GM12878 (cell line): Measurements from ENCODE around the gene SLCO3A1.

Source experiments
- BCL11A ChIP-seq: IDR thresholded peaks from 2 replicates; pipeline ENCODE4 v1.6.1; 2011; ENCODE audit warnings: low read depth, low read length
- CEBPB ChIP-seq, 2 experiments: fragments of 150-350 bp in 1 of 2; IDR thresholded peaks; 2 replicates each; pipeline ENCODE4 v1.6.1; 2012 to 2014; ENCODE audit warnings: low read depth in 2 of 2, low read length in 2 of 2, borderline replicate concordance in 1 of 2, inconsistent platforms in 1 of 2
- EZH2 ChIP-seq: IDR thresholded peaks from 2 replicates; pipeline ENCODE4 v1.6.1; 2012; ENCODE audit warnings: low read depth, mild to moderate bottlenecking, control low read depth, inconsistent platforms, low read length, borderline replicate concordance; ENCODE audit not compliant: control insufficient read depth
- NR2C2 ChIP-seq: IDR thresholded peaks from 2 replicates; pipeline ENCODE4 v1.6.1; 2011; ENCODE audit warnings: borderline replicate concordance, low read depth; ENCODE audit not compliant: control insufficient read depth, insufficient read length
- NRF1 ChIP-seq: conservative IDR thresholded peaks from 2 replicates; pipeline ENCODE4 v1.6.1; 2011; ENCODE audit warnings: mild to moderate bottlenecking, low read depth, low read length, improper control_type of control experiment
- POLR2A ChIP-seq: IDR thresholded peaks from 2 replicates; pipeline ENCODE4 v1.6.1; 2011; ENCODE audit warnings: low read depth, mild to moderate bottlenecking, low read length
- POLR2AphosphoS5 ChIP-seq: IDR thresholded peaks from 2 replicates; pipeline ENCODE4 v1.6.1; 2011; ENCODE audit warnings: mild to moderate bottlenecking, low read length, inconsistent platforms
- RAD21 ChIP-seq: IDR thresholded peaks from 2 replicates; pipeline ENCODE4 v1.6.1; 2011; ENCODE audit warnings: mild to moderate bottlenecking, low read depth, low read length, moderate library complexity; ENCODE audit not compliant: insufficient read depth
- RCOR1 ChIP-seq: conservative IDR thresholded peaks from 2 replicates; pipeline ENCODE4 v1.6.1; 2012; ENCODE audit warnings: low read depth, low read length, improper control_type of control experiment
- SIN3A ChIP-seq: IDR thresholded peaks from 2 replicates; pipeline ENCODE4 v1.6.1; 2012; ENCODE audit warnings: low read depth, low read length, improper control_type of control experiment
- YY1 ChIP-seq: IDR thresholded peaks from 2 replicates; pipeline ENCODE4 v1.6.1; 2011; ENCODE audit warnings: low read depth, mild to moderate bottlenecking, low read length
- ZSCAN29 ChIP-seq: fragments of 450-650 bp; IDR thresholded peaks from 2 replicates; pipeline ENCODE4 v1.6.1; 2017; ENCODE audit warnings: mild to moderate bottlenecking, moderate library complexity
- TF ChIP-seq, protein P1 (sequence below): IDR thresholded peaks from 2 replicates; pipeline ENCODE4 v1.6.1; 2012; ENCODE audit warnings: low read depth, low read length, improper control_type of control experiment
- TF ChIP-seq, protein P2 (sequence below), 3 experiments: IDR thresholded peaks in 2 of 3; conservative IDR thresholded peaks in 1 of 3; 2 replicates each; pipeline ENCODE4 v1.5.1; 2011; ENCODE audit warnings: low read depth in 3 of 3, low read length in 3 of 3, mild to moderate bottlenecking in 3 of 3, control low read depth in 2 of 3, moderate library complexity in 2 of 3, inconsistent platforms in 1 of 3, mixed read lengths in 1 of 3; ENCODE audit not compliant: control insufficient read depth in 2 of 3, insufficient read depth in 1 of 3; ENCODE audit errors: extremely low read depth in 1 of 3

- TF ChIP-seq POLR2A (no peak), BCL11A (no peak), POLR2AphosphoS5 (no peak), RAD21 (no peak), SIN3A (no peak), NRF1 (no peak), YY1 (no peak), CEBPB (IDR thresholded peaks at IDR 0.05; ENCODE audit: borderline replicate concordance in 1 of 2, low read depth in 2 of 2, low read length in 2 of 2) (no peak), NR2C2 (no peak), ZSCAN29 (no peak), EZH2 (no peak), RCOR1 (no peak)
- TF ChIP-seq, protein P1, sequence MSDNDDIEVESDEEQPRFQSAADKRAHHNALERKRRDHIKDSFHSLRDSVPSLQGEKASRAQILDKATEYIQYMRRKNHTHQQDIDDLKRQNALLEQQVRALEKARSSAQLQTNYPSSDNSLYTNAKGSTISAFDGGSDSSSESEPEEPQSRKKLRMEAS, result no peak
- TF ChIP-seq, protein P2, sequence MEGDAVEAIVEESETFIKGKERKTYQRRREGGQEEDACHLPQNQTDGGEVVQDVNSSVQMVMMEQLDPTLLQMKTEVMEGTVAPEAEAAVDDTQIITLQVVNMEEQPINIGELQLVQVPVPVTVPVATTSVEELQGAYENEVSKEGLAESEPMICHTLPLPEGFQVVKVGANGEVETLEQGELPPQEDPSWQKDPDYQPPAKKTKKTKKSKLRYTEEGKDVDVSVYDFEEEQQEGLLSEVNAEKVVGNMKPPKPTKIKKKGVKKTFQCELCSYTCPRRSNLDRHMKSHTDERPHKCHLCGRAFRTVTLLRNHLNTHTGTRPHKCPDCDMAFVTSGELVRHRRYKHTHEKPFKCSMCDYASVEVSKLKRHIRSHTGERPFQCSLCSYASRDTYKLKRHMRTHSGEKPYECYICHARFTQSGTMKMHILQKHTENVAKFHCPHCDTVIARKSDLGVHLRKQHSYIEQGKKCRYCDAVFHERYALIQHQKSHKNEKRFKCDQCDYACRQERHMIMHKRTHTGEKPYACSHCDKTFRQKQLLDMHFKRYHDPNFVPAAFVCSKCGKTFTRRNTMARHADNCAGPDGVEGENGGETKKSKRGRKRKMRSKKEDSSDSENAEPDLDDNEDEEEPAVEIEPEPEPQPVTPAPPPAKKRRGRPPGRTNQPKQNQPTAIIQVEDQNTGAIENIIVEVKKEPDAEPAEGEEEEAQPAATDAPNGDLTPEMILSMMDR (IDR thresholded peaks at IDR 0.05 in 2 of 3, conservative IDR thresholded peaks at IDR 0.05 in 1 of 3; ENCODE audit: control insufficient read depth in 2 of 3, extremely low read depth in 1 of 3, insufficient read depth in 1 of 3, low read depth in 3 of 3, low read length in 3 of 3), result no peak
Measured at GRCh38 chr15:91891101-91891500, 37.6 kb downstream of the SLCO3A1 start.
